K562 (cell line): ENCODE data around the gene NRP1.

Experiments
- MYC ChIP-seq, 2 experiments: fragments of 250-450 bp in 1 of 2; sonication (Bioruptor Pico) in 1 of 2; IDR thresholded peaks; 2 replicates each; pipeline versions ENCODE4 v1.5.1 to v1.6.1; 2012 to 2021; ENCODE audit warnings: low read depth in 2 of 2, borderline replicate concordance in 1 of 2, improper control_type of control experiment in 1 of 2, low read length in 1 of 2, mild to moderate bottlenecking in 1 of 2, moderate library complexity in 1 of 2
- SMAD3 ChIP-seq: fragments of 450-650 bp; formaldehyde crosslinking; conservative IDR thresholded peaks from 2 replicates; pipeline ENCODE4 v1.4.0; 2020; ENCODE audit warnings: mild to moderate bottlenecking
- ZKSCAN1 ChIP-seq: fragments of 150-350 bp; IDR thresholded peaks from 2 replicates; pipeline ENCODE4 v1.6.1; 2016; ENCODE audit warnings: low read depth, low read length
- ZNF121 ChIP-seq: sonication (generic); formaldehyde crosslinking; conservative IDR thresholded peaks from 2 replicates; pipeline ENCODE4 v1.8.0; 2022; ENCODE audit warnings: missing genetic modification reagents
- TF ChIP-seq, protein P1 (sequence below), 3 experiments: IDR thresholded peaks in 2 of 3; conservative IDR thresholded peaks in 1 of 3; 2 replicates each; pipeline ENCODE4 v1.5.1; 2011 to 2012; ENCODE audit warnings: low read length in 3 of 3, mild to moderate bottlenecking in 3 of 3, control low read depth in 2 of 3, improper control_type of control experiment in 1 of 3, inconsistent platforms in 1 of 3, low read depth in 1 of 3, mixed read lengths in 1 of 3, moderate library complexity in 1 of 3; ENCODE audit not compliant: insufficient read depth in 2 of 3

GRCh38 chr10:33332183-33333065 lies 2.0 kb downstream of the NRP1 start:
- TF ChIP-seq, protein P1, sequence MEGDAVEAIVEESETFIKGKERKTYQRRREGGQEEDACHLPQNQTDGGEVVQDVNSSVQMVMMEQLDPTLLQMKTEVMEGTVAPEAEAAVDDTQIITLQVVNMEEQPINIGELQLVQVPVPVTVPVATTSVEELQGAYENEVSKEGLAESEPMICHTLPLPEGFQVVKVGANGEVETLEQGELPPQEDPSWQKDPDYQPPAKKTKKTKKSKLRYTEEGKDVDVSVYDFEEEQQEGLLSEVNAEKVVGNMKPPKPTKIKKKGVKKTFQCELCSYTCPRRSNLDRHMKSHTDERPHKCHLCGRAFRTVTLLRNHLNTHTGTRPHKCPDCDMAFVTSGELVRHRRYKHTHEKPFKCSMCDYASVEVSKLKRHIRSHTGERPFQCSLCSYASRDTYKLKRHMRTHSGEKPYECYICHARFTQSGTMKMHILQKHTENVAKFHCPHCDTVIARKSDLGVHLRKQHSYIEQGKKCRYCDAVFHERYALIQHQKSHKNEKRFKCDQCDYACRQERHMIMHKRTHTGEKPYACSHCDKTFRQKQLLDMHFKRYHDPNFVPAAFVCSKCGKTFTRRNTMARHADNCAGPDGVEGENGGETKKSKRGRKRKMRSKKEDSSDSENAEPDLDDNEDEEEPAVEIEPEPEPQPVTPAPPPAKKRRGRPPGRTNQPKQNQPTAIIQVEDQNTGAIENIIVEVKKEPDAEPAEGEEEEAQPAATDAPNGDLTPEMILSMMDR (IDR thresholded peaks at IDR 0.05 in 2 of 3, conservative IDR thresholded peaks at IDR 0.05 in 1 of 3; ENCODE audit: insufficient read depth in 2 of 3, low read depth in 1 of 3, low read length in 3 of 3) = no peak
- TF ChIP-seq ZNF121 (CRISPR knock-in tag) (no peak), SMAD3 (no peak), ZKSCAN1 (no peak), MYC (IDR thresholded peaks at IDR 0.05; ENCODE audit: low read depth, low read length) (no peak), MYC (CRISPR knock-in tag; IDR thresholded peaks at IDR 0.05; ENCODE audit: borderline replicate concordance, low read depth) (no peak)
